ENCODE measurements around the gene NOS3.
A peak's percentile ranks its signal among the peaks of the same experiment; 100 is the strongest.

NOS3 gene

GRCh38 chr7:150981644-150982043 lies 9.2 kb upstream of the NOS3 start:
- DNase-seq: no peak

- DNase-seq: no peak
Observed at GRCh38 chr7:150982351-150982750, 8.5 kb upstream of the NOS3 start.

GRCh38 chr7:150983893-150984368 lies 6.9 kb upstream of the NOS3 start:
- no peak for DNase-seq

GRCh38 chr7:150986099-150986512 lies 4.7 kb upstream of the NOS3 start:
- DNase-seq: peak; percentile 50

GRCh38 chr7:150986556-150986955 lies 4.3 kb upstream of the NOS3 start:
- no peak for DNase-seq

GRCh38 chr7:150988230-150989226 lies 2.3 kb upstream of the NOS3 start:
- peak; percentile 37 for DNase-seq

- no peak for DNase-seq
Observed at GRCh38 chr7:150989456-150989855, 1.4 kb upstream of the NOS3 start.

- no peak for DNase-seq
Observed at GRCh38 chr7:150992051-150992640, 1.3 kb downstream of the NOS3 start.

- no peak for DNase-seq
Observed at GRCh38 chr7:150992833-150993302, 2.1 kb downstream of the NOS3 start.

- DNase-seq: no peak
Observed at GRCh38 chr7:150993511-150993910, 2.7 kb downstream of the NOS3 start.

- DNase-seq: no peak
Observed at GRCh38 chr7:150994141-150994837, 3.5 kb downstream of the NOS3 start.

- no peak for DNase-seq
Observed at GRCh38 chr7:150994838-150995510, 4.2 kb downstream of the NOS3 start.

GRCh38 chr7:150996376-150997074 lies 5.7 kb downstream of the NOS3 start:
- DNase-seq: no peak

- no peak for DNase-seq
Observed at GRCh38 chr7:150997075-150997511, 6.3 kb downstream of the NOS3 start.

GRCh38 chr7:150997817-150998216 lies 7.0 kb downstream of the NOS3 start:
- DNase-seq: no peak

- DNase-seq: no peak
Observed at GRCh38 chr7:150998341-150998740, 7.5 kb downstream of the NOS3 start.

GRCh38 chr7:150999001-150999400 lies 8.2 kb downstream of the NOS3 start:
- no peak for DNase-seq

- no peak for DNase-seq
Observed at GRCh38 chr7:150999497-151000230, 8.8 kb downstream of the NOS3 start.

GRCh38 chr7:151000897-151001495 lies 10.2 kb downstream of the NOS3 start:
- DNase-seq: no peak

GRCh38 chr7:151001546-151001945 lies 10.7 kb downstream of the NOS3 start:
- no peak for DNase-seq

GRCh38 chr7:151003572-151003971 lies 12.8 kb downstream of the NOS3 start:
- peak; percentile 76 for DNase-seq
